ENCODE measurements around the gene NHSL2. TPM values are rescaled to one million over a fixed set of nuclear protein-coding genes. Genes with fewer than 3 reads are reported as not detected.

NHSL2 gene
- total RNA-seq, 2 donors from 2014 or later = 5.5 to 9.3 TPM

DNA sequence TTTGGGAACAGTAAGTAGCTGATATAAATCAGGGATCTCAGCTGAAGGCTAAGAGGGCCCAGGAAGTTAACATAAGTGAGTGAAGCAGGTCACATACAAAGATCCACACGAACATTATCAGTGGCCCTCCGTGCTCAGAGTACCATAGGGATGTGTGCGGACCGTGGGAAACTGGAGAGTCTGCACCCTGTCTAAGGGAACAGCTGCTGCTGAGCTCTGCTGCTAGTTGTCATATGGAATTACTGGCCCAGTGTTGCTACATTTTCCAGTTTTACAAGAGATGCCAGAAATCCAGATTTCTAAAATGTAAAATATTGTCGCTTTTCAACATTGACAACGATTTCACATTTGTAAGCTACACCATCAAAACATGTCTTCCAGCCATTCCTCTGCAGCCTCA, 130.5 kb downstream of the NHSL2 start:
- Histone ChIP-seq H3K9me3 (peaks cover 0 to 3% of the 10 kb centered on the region in 2 donors), H3K27me3 (no peaks in the 10 kb centered on the region), H3K36me3 (no peaks in the 10 kb centered on the region), H3K4me3 (no peak overlapping the region), H3K4me1 (peaks cover 0 to 8% of the 10 kb centered on the region in 2 donors), H3K27ac (peak overlapping the region; percentile 41 to 42)
- DNase-seq (ENCODE audit: low spot score) = peak; percentile 32
- no peak for TF ChIP-seq CTCF (IDR thresholded peaks at IDR 0.05)

DNA sequence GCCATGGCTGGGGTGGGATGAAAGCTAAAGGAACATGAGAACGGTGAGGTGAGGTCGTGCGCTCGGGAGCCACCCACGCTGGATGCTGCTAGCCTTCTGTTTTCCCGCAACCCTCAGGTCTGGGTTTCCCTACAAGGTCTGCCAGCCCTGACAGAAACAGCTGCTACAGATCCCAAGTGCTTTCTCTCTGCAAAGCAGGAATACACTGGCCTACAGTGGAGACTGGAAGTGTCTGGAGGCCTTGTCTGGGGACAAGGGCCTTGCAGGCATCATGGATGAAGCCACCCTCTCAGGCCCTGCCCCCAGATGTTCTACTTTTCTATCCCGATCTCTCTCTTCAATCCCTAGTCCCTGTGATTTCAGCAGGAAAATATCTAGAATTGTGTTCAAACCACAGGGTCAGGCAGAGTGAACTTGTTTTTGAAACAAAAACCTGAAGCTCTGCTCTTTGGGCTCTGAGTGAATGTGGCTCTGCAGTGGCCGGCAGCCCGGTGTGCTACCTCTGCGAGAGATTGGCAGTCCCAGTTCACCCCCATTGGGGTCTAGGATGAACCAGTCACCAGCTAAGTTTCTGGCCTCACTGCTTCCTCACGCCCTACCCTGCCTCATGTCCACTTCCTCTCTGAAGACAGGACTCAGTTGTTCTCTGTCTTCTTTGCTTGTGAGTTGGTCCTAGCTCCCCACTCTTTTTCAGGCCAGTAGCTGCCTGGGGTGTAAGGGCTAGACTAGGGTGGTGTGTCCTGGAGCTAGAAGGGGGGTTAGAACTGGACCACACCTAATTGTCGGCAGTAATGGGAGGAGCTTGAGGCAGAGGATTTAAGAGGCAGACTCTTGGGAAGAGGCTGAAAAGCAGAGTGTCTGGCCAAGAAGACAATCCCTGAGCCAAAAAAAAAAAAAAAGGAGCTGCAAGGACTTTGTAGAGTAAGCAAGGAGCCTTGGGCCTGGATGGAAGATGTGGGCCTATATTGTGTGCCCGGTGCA, 131.5 kb downstream of the NHSL2 start:
- no peaks in the 10 kb centered on the region for H3K9me3 ChIP-seq
- peak overlapping the region; percentile 41 to 42 for H3K27ac ChIP-seq
- no peak for DNase-seq (ENCODE audit: low spot score)
- H3K4me1 ChIP-seq = peaks cover 0 to 8% of the 10 kb centered on the region in 2 donors
- no peaks in the 10 kb centered on the region for H3K27me3 ChIP-seq
- TF ChIP-seq CTCF (IDR thresholded peaks at IDR 0.05) = no peak
- H3K4me3 ChIP-seq = no peak overlapping the region
- no peaks in the 10 kb centered on the region for H3K36me3 ChIP-seq

DNA sequence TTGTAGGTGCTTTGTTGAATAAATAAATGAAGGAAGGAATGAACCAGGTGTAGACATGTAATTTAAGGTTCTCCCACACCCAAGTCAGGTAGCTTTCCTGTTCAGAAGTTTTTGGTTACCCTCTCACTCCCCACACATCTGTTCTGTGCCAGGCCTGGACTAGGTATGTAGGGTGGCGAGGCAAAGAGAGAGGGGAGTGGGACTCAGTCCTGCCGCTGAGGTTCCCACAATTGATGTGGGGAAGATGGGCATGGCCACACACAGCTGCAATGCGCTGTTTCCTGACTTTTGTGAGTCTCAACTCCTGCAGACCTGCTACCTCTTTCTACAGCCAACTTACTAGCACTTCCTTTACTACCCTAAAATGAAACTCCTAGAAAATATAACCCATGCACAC, 132.2 kb downstream of the NHSL2 start:
- H3K9me3 ChIP-seq = no peaks in the 10 kb centered on the region
- H3K4me1 ChIP-seq = peaks cover 0 to 8% of the 10 kb centered on the region in 2 donors
- H3K27ac ChIP-seq = no peak overlapping the region
- TF ChIP-seq CTCF (IDR thresholded peaks at IDR 0.05) = no peak
- no peaks in the 10 kb centered on the region for H3K27me3 ChIP-seq
- no peak overlapping the region for H3K4me3 ChIP-seq
- peak; percentile 21 for DNase-seq (ENCODE audit: low spot score)
- H3K36me3 ChIP-seq = no peaks in the 10 kb centered on the region

DNA sequence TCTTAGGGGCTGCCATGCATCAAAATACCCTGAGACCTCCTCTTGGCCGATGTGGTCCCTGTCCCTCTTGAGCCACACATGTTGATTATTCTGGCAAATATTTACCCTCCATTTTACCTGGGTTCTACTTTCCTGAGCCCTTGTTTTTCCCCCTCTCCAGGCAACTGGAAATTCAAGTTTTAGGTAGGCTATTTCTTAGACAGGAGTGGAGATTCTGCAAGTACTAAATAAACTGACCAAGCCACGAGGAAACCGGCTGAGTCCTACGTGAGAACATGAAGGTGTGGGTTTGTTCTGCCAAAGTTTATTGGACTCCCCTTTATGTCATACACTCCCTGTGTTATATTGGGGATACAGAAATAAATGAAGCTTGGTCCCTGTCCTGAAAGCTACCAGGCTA, 133.0 kb downstream of the NHSL2 start:
- DNase-seq (ENCODE audit: low spot score) = peak; percentile 4
- H3K4me3 ChIP-seq = no peak overlapping the region
- no peak overlapping the region for H3K27ac ChIP-seq
- no peaks in the 10 kb centered on the region for H3K9me3 ChIP-seq
- no peaks in the 10 kb centered on the region for H3K36me3 ChIP-seq
- H3K27me3 ChIP-seq = no peaks in the 10 kb centered on the region
- no peak for TF ChIP-seq CTCF (IDR thresholded peaks at IDR 0.05)
- peaks cover 0 to 8% of the 10 kb centered on the region in 2 donors for H3K4me1 ChIP-seq

DNA sequence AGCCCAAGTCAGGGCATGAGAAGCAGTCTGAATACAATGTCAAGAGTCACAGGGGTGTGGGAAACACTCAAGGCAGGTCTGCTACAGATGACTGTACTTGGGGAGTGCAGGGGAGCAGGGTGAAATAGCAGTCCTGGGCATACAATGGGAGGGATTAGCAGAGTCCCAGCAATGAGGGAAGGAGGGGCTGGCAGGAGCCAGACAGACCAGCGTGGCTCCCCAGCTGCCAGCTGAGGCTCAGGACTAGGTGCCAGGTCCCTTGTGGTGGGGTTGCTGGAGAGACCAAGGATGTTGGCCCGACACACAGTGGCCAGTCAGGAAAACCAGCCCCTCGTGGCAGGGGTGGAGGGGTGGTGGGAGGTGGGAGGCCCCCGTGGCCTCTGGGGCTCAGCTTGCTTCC, 134.5 kb downstream of the NHSL2 start:
- peak; percentile 26 for DNase-seq (ENCODE audit: low spot score)
- Histone ChIP-seq H3K4me1 (peaks cover 0 to 8% of the 10 kb centered on the region in 2 donors), H3K9me3 (no peaks in the 10 kb centered on the region), H3K4me3 (no peak overlapping the region), H3K27me3 (no peaks in the 10 kb centered on the region), H3K27ac (no peak overlapping the region), H3K36me3 (no peaks in the 10 kb centered on the region)
- no peak for TF ChIP-seq CTCF (IDR thresholded peaks at IDR 0.05)
